ENCODE data around the gene FMR1NB. TPM values are rescaled to one million over a fixed set of nuclear protein-coding genes. Genes with fewer than 3 reads are reported as not detected.

FMR1NB gene, protein sequence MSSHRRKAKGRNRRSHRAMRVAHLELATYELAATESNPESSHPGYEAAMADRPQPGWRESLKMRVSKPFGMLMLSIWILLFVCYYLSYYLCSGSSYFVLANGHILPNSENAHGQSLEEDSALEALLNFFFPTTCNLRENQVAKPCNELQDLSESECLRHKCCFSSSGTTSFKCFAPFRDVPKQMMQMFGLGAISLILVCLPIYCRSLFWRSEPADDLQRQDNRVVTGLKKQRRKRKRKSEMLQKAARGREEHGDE
- total RNA-seq, result not detected in 2 replicates

DNA sequence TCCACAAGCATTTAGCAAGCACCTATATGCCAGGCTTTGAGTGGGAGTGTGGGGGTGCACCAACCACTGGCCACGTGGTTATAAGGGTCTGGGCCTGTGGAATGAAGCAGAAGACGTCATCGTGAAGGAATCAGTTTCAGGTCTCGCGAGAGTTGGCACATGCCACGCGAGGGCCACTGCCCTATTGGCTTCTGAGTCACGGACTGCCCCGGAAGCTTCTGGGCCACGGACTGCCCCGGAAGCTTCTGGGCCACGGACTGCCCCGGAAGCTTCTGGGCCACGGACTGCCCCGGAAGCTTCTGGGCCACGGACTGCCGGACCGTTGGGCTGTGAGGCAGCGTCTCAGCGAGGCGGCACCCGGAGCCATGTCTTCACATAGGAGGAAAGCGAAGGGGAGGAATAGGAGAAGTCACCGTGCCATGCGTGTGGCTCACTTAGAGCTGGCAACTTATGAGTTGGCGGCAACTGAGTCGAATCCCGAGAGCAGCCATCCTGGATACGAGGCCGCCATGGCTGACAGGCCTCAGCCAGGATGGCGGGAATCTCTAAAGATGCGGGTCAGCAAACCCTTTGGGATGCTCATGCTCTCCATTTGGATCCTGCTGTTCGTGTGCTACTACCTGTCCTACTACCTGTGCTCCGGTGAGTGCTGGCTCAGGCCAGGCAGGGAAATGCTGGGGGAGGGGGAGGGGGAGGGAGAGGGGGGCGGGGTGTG, at the start of gene FMR1NB:
FMR1NB (plus strand) TSS at position 300 of the 715 bp plus-strand sequence; CDS start at position 366, 66 bp downstream.
- DNase-seq, result no peak

DNA sequence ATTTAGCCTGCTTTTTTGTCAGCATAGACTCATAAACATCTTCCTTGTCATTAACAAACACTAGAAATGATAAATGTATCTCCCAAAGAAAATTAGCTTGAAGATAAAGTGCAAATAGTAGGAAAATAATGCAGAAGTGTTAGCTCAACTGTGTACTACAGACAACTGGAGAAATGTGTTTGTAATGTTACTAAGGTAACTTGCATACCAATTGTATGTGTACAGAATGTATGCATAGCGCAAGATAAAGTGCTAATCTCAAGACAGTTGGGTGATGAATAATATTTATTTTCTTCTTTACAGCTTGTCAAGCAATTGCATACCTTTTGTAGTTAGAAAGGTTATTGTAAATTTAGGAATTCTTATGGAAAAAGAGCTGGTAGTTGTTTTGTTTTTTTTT, 47.3 kb upstream of the FMR1NB start:
- no peak for DNase-seq

DNA sequence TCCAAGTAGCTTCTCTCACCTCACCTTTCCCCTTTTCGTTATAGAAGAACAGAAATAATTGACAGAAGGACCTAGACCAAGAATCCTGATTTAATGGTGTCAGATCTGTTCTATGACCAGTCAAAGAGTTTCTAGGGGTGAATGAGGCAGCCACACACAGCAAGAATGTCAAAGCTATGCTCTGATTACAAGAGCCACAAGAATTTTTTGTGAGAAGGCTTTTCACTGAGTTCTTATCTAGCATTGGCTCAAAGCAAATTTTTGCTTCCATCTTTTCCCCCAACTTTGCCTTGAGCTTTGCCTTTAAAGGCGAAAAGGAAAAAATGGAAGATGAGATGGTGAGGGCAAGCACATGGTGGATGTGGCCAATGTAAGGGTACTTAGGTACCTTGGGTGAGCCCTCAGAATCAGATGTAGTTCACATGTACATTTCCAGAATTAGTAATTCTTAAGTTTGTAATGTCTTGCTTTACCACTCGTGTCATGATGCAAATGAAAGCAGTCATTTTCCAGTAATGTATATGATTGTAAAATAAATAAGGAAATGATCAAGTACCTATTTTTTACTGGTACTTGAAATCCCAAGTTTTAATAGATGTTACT, 45.9 kb upstream of the FMR1NB start:
- DNase-seq, result no peak

DNA sequence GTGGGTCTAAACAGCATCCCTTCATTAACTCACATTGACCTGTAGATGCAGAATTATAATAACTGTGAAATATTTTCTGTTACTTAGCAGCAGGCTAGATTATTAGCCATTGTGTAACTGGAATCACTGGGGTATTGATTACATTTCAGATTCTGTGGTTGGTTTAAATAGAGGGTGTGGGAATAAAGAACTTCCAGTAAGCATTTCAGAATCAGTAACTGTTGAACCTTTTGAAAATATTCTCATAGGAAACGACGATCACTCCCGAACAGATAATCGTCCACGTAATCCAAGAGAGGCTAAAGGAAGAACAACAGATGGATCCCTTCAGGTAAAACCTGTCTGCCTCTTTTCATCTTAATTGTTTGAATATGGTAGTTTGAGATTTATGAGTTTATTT, 35.9 kb upstream of the FMR1NB start:
- no peak for DNase-seq

DNA sequence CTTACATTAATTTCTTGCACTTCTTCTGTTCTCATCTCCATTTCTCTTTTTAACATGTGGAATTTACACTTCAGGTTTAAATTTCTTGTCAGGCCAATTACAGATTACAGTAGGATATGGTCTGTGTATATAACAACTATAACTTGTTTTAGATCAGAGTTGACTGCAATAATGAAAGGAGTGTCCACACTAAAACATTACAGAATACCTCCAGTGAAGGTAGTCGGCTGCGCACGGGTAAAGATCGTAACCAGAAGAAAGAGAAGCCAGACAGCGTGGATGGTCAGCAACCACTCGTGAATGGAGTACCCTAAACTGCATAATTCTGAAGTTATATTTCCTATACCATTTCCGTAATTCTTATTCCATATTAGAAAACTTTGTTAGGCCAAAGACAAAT, 32.6 kb upstream of the FMR1NB start:
- DNase-seq, result no peak

DNA sequence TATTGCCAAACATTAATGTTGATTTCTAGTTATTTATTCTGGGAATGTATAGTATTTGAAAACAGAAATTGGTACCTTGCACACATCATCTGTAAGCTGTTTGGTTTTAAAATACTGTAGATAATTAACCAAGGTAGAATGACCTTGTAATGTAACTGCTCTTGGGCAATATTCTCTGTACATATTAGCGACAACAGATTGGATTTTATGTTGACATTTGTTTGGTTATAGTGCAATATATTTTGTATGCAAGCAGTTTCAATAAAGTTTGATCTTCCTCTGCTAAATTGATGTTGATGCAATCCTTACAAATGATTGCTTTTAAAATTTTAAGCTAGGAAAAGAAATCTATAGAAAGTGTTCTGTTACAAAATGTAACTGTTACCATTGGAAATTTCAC, 30.8 kb upstream of the FMR1NB start:
- no peak for DNase-seq

DNA sequence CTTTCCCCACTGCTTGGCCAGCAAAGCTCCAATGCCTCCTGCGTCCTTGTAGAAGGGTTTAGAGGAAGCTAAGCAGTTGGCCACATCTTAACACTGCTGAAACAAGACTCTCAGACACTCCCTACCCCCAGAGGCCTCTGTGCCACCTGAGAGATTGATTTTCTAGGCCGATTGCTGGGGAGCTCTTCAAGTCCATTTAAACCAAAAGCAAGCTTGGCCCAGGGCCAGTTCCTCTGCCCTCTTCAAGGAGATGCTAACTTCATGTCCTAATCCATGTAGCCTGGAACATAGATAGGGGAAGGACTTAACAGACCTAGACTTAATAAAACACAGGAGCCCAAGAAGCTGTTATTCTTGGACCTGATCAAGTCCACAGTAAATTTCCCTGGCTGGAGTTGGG, 27.2 kb upstream of the FMR1NB start:
- no peak for DNase-seq

DNA sequence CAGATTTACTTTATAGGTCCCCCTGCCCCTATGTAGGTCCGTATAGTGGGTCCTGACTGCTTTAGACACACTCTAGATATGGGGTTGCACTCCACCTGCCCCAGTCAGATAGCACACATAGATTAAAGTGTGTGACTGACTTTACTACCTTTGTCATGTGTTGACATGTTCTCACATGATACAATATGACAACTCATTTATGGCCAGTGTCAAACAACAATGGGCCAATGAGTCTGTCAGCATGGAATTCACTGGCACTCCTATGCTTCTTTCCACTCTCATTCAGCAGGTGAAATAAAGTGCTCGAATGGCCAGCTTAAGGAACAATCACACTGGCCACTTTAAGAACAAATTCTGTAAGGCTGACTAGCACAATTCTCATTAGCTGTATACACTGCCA, 23.8 kb upstream of the FMR1NB start:
- DNase-seq, result no peak

DNA sequence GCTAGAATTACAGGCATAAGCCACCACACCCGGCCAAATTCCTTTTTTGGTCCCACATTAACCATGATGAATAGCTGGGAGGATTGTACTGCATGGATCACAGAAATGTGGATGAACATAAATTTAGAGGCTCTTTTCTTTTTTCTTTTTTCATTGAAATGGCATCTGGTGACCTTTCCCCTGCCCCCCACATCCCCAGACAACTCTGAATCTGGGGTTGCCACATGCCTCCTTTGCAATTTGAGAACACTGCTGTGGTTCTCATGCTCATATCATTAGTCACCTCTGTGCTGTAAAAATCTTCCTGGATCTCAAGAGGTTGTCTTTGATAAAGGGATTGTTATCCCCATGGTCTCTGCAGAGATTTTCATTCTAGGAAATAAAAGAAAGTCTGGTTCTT, 22.8 kb upstream of the FMR1NB start:
- DNase-seq, result no peak

DNA sequence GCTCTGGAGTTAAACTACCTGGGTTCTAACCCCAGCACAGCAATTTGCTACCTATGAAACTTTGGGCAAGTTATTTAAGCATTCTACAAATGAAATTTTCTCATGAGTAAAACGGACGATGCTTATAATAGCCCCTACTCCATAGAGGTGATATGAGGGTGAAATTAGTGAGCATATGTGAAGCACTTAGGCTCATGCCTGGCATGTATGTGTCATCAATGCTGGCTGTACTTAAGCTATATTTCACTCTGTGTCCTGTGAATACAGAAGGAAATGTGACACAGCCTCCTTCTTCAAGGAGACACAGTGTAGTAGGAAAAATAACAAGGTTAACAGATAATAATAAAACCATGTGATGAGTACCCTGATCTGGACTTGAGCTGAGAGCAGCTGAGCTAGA, 20.4 kb upstream of the FMR1NB start:
- DNase-seq, result no peak

DNA sequence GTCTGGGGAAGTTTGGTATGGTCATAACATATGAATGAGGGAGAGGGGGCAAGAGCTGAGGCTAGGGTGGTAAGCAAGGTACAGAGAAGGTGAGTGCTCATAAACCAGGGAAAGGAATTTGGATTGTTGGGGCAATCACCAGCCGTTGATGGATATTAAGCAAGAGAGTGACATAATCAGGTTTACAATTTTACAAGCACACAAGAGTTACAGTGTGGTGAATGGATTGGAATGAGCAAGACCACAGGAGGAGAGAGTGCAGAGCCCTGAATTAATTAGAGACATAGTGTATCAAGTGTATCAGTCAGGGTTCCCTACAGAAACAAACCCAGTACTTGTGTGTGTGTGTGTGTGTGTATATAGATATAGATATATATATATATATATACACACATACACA, 18.7 kb upstream of the FMR1NB start:
- DNase-seq, result no peak

DNA sequence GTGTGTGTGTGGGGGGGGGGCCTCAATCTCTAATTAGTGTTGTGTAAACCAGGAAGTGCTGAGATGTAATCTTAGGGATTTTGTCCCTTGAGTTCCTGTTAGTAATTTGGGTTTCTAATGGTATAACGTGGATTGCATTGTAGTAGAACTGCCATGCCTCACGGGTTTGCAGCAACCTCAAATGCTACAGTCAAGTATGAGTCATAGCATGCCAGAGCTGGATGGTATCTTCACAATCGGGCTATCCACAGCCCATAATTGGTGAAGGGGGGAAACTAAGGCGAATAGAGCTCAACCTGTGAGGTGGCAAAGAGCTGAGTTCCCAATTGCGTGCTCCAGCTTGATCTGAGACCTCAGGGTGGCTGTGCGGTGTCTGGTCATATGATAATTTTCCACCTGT, 2.2 kb upstream of the FMR1NB start:
- no peak for DNase-seq

DNA sequence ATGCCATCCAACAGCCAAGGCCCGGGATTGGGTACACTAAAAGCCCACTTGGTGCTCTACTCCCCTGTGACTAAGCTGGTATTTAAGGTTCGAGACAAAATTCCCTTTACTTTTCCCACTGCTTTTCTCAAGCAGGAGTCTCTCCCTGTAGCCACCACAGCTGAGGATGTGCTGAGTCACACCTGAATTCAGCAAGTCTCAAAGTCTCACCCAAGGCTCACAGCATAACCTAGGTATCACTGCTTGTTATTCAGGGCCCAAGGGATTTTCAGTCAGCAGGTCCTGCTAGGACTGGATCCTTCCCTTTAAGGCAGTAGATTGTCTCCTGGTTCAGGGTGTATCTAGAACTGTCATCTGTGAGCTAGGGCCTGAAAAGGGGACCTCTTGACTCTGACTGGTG, 39.2 kb downstream of the FMR1NB start:
- no peak for DNase-seq

DNA sequence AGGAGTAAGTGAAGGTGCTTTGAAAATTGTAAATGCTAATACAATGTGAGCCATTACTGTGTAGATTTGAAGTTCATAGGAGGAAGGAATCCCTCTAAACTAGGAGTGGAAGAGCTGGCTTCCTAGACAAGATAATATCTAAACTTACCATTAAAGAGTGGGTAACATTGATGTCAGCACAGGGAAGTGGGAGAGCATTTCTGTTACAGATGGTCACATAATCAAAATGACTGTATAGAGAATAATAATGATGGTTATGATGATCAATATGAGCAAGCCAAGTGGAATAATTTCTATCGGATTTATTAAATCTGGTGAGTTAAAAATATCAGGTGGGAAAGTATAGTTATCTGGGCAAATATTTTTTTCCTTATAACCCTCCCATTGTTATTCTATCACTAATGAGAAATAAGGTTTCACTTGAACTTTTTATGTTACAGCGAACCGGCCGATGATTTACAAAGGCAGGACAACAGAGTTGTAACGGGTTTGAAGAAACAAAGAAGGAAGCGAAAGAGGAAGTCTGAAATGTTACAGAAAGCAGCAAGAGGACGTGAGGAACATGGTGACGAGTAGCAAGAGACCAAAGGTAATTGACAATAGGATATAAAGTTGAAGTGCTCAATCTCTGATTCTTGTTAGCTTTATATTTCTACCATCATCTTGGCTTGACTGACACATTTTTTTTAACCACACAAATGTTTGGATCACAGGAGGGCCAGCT, 43.5 kb downstream of the FMR1NB start:
- DNase-seq, result no peak

DNA sequence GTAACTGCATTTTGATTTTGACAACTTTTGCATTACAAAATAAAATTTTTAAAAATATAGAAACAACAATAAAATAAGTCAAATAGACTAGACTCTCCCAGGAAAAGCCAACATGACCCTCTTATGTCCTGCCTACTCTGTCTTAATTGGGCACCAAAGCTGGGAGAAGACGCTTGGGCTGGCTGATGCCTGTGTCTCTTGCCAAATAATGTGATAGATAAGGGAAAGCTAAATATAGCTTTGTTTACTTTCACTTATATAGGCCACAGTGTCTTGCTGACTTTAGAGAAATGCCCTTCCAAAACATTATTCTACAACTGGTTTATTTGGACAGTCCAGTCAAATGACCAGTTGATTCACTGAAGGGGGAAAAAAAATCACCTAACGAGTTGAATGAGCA, 54.2 kb downstream of the FMR1NB start:
- DNase-seq, result no peak

DNA sequence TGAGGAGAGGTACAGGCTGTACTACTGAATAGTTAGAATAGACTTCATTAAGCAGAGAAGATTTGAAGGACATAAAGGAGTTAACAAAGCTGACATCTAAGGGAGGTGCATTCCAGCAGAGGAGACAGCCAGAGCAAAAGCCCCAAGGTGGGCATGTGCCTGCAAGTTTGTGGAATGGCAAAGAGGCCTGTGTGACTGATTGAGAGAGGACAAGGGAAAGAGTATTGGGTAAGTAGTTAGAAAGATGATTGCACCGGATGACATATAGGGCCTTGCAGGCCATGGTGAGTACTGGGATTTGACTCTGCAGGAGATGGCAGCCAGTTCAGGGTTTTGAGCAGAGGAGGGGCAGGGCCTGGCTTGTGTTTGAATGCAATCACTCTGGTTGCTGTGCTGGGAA, 55.9 kb downstream of the FMR1NB start:
- no peak for DNase-seq

DNA sequence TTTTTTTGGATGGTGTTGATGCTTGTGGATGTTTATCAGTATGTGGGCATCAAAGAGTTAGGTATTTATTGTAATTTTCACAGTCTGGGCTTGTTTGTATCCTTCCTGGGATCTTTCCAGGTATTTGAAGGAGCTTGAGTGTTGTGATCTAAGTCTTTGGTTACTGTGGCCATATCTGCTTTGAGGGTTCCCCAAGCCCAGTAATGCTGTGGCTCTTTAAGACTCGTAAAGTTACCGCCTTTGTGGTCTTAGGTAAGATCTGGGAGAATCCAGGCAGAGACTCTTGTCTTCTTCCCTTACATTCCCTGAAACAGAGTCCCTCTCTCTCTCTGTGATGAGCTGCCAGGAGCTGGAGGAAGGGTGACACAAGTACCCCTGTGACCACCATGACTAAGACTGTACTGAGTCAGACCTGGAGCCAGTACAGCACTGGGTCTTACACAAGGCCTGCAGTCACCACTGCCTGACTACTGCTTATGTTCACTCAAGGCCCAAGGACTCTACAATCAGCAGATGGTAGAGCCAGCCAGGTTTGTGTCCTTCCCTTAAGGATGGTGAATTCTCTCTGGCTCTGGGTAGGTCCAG, 62.2 kb downstream of the FMR1NB start:
- DNase-seq, result no peak

DNA sequence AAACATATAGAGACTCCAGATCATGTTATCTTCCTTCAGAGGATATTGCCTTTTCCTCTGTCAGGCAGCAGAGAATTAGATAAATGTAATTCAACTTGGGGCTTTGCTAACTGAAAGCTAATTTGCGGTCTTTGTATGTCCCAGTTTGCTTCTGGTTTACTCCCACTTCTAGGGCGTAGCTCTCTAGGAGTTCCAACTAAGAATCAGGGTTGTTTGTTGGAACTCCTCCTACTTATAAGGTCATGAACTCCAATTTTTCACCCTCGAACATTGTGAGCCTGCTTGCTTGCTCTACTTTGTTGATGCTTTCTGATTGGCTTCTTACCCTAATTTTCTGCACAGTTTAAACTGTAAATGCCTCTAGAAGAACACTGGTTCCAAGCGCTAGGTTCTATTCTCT, 66.1 kb downstream of the FMR1NB start:
- no peak for DNase-seq

DNA sequence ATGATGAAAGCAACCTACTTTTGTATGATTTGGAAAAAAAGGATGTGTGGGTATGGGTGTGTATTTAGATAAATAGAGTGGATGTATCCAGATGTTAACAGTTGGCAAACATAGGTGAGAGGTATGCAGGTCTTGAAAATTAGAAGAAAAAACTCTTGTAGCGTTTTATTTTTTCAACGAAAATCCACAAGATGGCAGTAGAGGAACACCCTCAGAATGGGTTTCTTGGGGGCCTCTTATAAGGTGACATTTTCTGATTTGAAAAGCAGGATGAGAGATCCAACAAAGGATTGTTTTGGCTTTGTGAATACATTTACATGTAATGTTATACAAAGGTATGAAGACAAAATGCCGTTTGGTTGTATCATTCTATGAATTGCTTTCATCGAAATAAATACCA, 68.3 kb downstream of the FMR1NB start:
- peak; percentile 53 for DNase-seq

DNA sequence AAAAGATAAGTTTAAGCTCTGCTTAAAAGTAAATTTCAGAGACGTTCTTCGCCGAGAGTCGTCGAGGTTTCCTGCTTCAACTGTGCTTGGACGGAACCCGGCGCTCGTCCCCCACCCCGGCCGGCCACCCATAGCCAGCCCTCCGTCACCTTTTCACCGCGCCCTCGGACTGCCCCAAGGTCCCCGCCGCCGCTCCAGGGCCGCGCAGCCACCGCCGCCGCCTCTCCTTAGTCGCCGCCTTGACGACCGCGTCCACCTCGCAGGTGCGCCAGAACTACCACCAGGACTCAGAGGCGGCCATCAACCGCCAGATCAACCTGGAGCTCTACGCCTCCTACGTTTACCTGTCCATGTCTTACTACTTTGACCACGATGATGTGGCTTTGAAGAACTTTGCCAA, 70.8 kb downstream of the FMR1NB start:
- no peak for DNase-seq

DNA sequence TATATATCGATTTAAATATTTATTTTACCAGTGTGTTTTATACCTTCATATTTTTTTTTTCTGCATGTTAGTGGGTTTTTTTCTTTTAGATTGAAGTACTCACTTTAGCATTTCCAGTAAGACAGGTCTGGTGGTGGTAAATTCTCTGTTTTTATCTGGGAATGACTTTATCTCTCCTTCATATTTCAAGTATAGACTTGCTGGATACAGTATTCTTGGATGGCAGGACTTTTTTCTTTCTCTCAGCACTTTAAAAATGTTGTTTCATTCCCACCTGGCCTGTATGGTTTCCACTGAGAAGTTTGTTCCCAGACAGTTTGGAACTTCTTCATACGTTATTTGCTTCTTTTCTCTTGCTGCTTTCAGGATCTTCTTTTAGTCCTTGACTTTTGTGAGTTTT, 86.1 kb downstream of the FMR1NB start:
- no peak for DNase-seq

DNA sequence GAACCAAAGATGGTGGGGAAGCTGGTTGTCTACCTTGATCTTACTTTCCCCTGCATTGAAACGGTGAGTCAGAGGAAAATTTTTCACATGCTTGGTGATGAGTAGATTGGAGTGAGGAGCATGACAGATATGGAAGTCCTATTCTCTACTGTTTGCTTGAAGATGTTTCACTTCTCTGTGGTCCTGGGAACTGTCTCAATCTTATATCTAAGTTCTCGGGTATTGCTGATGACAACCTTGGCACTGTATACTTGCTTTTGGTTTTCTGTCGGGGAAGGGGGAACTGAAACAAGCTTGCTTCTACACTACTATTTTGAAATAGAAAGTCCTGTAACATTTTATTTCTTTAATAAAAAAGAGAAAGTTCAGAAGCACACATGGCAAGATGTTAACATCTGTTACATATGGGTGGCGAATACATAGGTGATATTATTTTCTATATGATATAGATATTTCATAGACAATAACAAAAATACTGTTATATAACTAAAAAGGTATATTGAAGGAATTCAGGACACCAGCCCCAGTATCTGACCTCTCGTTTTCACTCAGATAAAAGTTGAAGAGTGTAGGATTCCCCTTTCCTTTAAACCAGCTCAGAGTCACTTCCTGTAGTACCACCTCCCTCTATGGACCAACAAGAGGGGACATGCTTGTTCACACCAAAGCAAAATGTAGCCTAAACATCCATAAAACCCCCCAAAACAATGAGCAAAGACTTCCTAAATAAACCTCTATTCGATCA, 88.8 kb downstream of the FMR1NB start:
- no peak for DNase-seq

DNA sequence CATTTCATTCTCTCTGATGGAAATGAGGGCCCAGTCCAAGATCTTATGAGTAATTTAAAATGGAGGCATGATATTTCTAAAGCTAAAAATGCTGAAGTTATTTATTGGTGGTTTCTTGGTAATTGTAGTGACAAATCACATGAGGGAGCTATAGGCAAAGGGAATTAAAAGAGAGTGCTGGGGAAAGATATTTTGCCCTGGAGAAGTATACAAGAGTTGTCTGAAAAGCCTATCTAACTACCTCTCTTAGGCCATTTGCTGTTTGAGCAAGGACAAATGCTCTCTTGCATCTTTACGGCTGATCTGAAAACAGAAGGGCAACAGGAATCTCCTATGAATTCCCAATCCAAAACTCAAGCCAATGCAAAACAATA, 89.4 kb downstream of the FMR1NB start:
- DNase-seq, result no peak
